H9 (cell line): ENCODE results near the gene OR9Q1. TPM values are rescaled to one million over a fixed set of nuclear protein-coding genes. Genes with fewer than 3 reads are reported as not detected.
A peak's percentile ranks its signal among the peaks of the same experiment; 100 is the strongest.

ENCODE experiments used
- DNase-seq: peaks from one replicate; pipeline ENCODE4 v3.0.0-alpha.2; 2017
- H2AFZ ChIP-seq: one replicate; pipeline ENCODE4 v1.6.1; 2013; ENCODE audit warnings: mild to moderate bottlenecking, low read length, control low read depth, moderate library complexity
- H2AK5ac ChIP-seq: 2 replicates; pipeline ENCODE4 v1.6.1; 2013; ENCODE audit warnings: low read length, control low read depth, mixed read lengths; ENCODE audit not compliant: insufficient read length
- H2BK120ac ChIP-seq: one replicate; pipeline ENCODE4 v1.6.1; 2013; ENCODE audit warnings: low read depth, mild to moderate bottlenecking, low read length, control low read depth, inconsistent platforms; ENCODE audit not compliant: poor library complexity, severe bottlenecking
- H2BK12ac ChIP-seq: 2 replicates; pipeline ENCODE4 v1.6.1; 2013; ENCODE audit warnings: low read length, control low read depth, mixed read lengths, low read depth; ENCODE audit not compliant: insufficient read length
- H2BK15ac ChIP-seq: 2 replicates; pipeline ENCODE4 v1.6.1; 2013; ENCODE audit warnings: low read depth, low read length, control low read depth
- H2BK20ac ChIP-seq: one replicate; pipeline ENCODE4 v1.6.1; 2013; ENCODE audit warnings: low read depth, mild to moderate bottlenecking, low read length, control low read depth, inconsistent platforms; ENCODE audit not compliant: poor library complexity, severe bottlenecking
- H2BK5ac ChIP-seq: 2 replicates; pipeline ENCODE4 v1.6.1; 2013; ENCODE audit warnings: low read length, control low read depth, mixed read lengths; ENCODE audit not compliant: insufficient read length
- H3K14ac ChIP-seq: 2 replicates; pipeline ENCODE4 v1.6.1; 2013; ENCODE audit warnings: low read length, control low read depth; ENCODE audit not compliant: insufficient read depth
- H3K18ac ChIP-seq: 2 replicates; pipeline ENCODE4 v1.6.1; 2013; ENCODE audit warnings: low read depth, mild to moderate bottlenecking, mixed read lengths, low read length, control low read depth; ENCODE audit not compliant: insufficient read length
- H3K23ac ChIP-seq: 2 replicates; pipeline ENCODE4 v1.6.1; 2013; ENCODE audit warnings: low read length, control low read depth, mixed read lengths, low read depth; ENCODE audit not compliant: insufficient read length
- H3K23me2 ChIP-seq: 2 replicates; pipeline ENCODE4 v1.6.1; 2013; ENCODE audit warnings: low read depth, mild to moderate bottlenecking, mixed read lengths, low read length, control low read depth; ENCODE audit not compliant: insufficient read length, poor library complexity, severe bottlenecking
- H3K27ac ChIP-seq: 2 replicates; pipeline ENCODE4 v1.5.1; 2013; ENCODE audit warnings: low read length, control low read depth, mixed read lengths, low read depth; ENCODE audit not compliant: insufficient read length
- H3K27me3 ChIP-seq: 2 replicates; pipeline ENCODE4 v1.6.1; 2013; ENCODE audit warnings: low read length, control low read depth, inconsistent platforms; ENCODE audit not compliant: insufficient read depth
- H3K4ac ChIP-seq: 2 replicates; pipeline ENCODE4 v1.6.1; 2013; ENCODE audit warnings: low read depth, mild to moderate bottlenecking, control low read depth, inconsistent platforms, low read length, moderate library complexity
- H3K4me1 ChIP-seq: 2 replicates; pipeline ENCODE4 v1.6.1; 2013; ENCODE audit warnings: low read length, control low read depth, inconsistent platforms; ENCODE audit not compliant: insufficient read depth
- H3K4me2 ChIP-seq: 2 replicates; pipeline ENCODE4 v1.6.1; 2013; ENCODE audit warnings: low read length, control low read depth, mixed read lengths; ENCODE audit not compliant: insufficient read length, insufficient read depth
- H3K56ac ChIP-seq: 2 replicates; pipeline ENCODE4 v1.6.1; 2013; ENCODE audit warnings: low read depth, mild to moderate bottlenecking, mixed read lengths, low read length, control low read depth; ENCODE audit not compliant: insufficient read length
- H3K79me1 ChIP-seq: 2 replicates; pipeline ENCODE4 v1.6.1; 2013; ENCODE audit warnings: low read depth, mild to moderate bottlenecking, moderate library complexity, low read length, control low read depth, inconsistent platforms; ENCODE audit not compliant: insufficient read depth, poor library complexity, severe bottlenecking
- H3K79me2 ChIP-seq: 2 replicates; pipeline ENCODE4 v1.6.1; 2013; ENCODE audit warnings: low read length, control low read depth, inconsistent platforms; ENCODE audit not compliant: insufficient read depth
- H3K9ac ChIP-seq: 2 replicates; pipeline ENCODE4 v1.6.1; 2013; ENCODE audit warnings: low read length, control low read depth, mixed read lengths; ENCODE audit not compliant: insufficient read length; ENCODE audit errors: extremely low read depth
- H3K9me3 ChIP-seq: one replicate; pipeline ENCODE4 v1.6.1; 2013; ENCODE audit warnings: low read depth, low read length, inconsistent platforms; ENCODE audit not compliant: control insufficient read depth
- H3T11ph ChIP-seq: one replicate; pipeline ENCODE4 v1.6.1; 2013; ENCODE audit warnings: mild to moderate bottlenecking, low read length, control low read depth, inconsistent platforms
- H4K20me1 ChIP-seq: one replicate; pipeline ENCODE4 v1.6.1; 2013; ENCODE audit not compliant: control insufficient read depth, insufficient read length, insufficient read depth
- H4K5ac ChIP-seq: 2 replicates; pipeline ENCODE4 v1.6.1; 2013; ENCODE audit warnings: low read depth, mild to moderate bottlenecking, mixed read lengths, low read length, control low read depth; ENCODE audit not compliant: insufficient read length
- H4K8ac ChIP-seq: replicated peaks from 2 replicates; pipeline ENCODE4 v1.6.1; 2013; ENCODE audit warnings: low read length, control low read depth, mixed read lengths, low read depth; ENCODE audit not compliant: insufficient read length
- H4K91ac ChIP-seq: 2 replicates; pipeline ENCODE4 v1.6.1; 2013; ENCODE audit warnings: low read depth, mild to moderate bottlenecking, moderate library complexity, mixed read lengths, low read length, control low read depth; ENCODE audit not compliant: insufficient read length
- H3K27ac Mint-ChIP-seq, 3 experiments: 2 replicates in 2 of 3; 3 replicates in 1 of 3; pipeline ENCODE4 v1.8.0; 2020 to 2021; ENCODE audit warnings: mixed read lengths in 3 of 3, mild to moderate bottlenecking in 1 of 3, moderate library complexity in 1 of 3
- H3K27me3 Mint-ChIP-seq: 2 replicates; pipeline ENCODE4 v1.8.0; 2021; ENCODE audit warnings: low read depth, mild to moderate bottlenecking, moderate library complexity, mixed read lengths
- H3K36me3 Mint-ChIP-seq, 3 experiments: 2 replicates in 2 of 3; 3 replicates in 1 of 3; pipeline ENCODE4 v1.8.0; 2020 to 2021; ENCODE audit warnings: low read depth in 3 of 3, mixed read lengths in 3 of 3; ENCODE audit not compliant: insufficient read depth in 1 of 3
- H3K4me1 Mint-ChIP-seq, 2 experiments: 2 replicates each; pipeline ENCODE4 v1.8.0; 2020; ENCODE audit warnings: mixed read lengths in 2 of 2
- H3K4me3 Mint-ChIP-seq, 2 experiments: 2 replicates in 1 of 2; 3 replicates in 1 of 2; pipeline ENCODE4 v1.8.0; 2020 to 2021; ENCODE audit warnings: mild to moderate bottlenecking in 2 of 2, mixed read lengths in 2 of 2, moderate library complexity in 1 of 2
- H3K9me3 Mint-ChIP-seq, 2 experiments: 2 replicates in 1 of 2; 3 replicates in 1 of 2; pipeline ENCODE4 v1.8.0; 2020; ENCODE audit warnings: mild to moderate bottlenecking in 2 of 2, mixed read lengths in 2 of 2, moderate library complexity in 1 of 2
- CTCF ChIP-seq: fragments of 200-600 bp; sonication (generic); conservative IDR thresholded peaks from 3 replicates; pipeline ENCODE4 v1.8.0; 2021; ENCODE audit warnings: antibody characterized with exemption, mild to moderate bottlenecking
- WGBS: extraction: QIAGEN DNeasy Blood & Tissue Kit; methylation state at CpG from one replicate; pipeline ENCODE4 v1.1.7; 2013; ENCODE audit warnings: missing lambda C conversion rate, low lambda C conversion rate, mixed read lengths; ENCODE audit not compliant: insufficient read length; ENCODE audit errors: extremely low coverage; 5-methylcytosine and 5-hydroxymethylcytosine counted together
- total RNA-seq: library from RNA; stranded (reverse); gene quantifications from 2 replicates; pipeline ENCODE4 v1.2.1, GENCODE V29; 2021

OR9Q1 gene
- total RNA-seq, 1 experiment from 2014 or later, result not detected

- no peak overlapping the region for H3K14ac ChIP-seq
- H2AFZ ChIP-seq, result no peak overlapping the region
- H2BK5ac ChIP-seq, result no peak overlapping the region
- H3K4me1 Mint-ChIP-seq, result peaks cover 40 to 41% of the 10 kb centered on the region in 2 experiments
- no peak overlapping the region for H2BK20ac ChIP-seq
- H3T11ph ChIP-seq, result no peak overlapping the region
- H3K9me3 ChIP-seq, result no peaks in the 10 kb centered on the region
- H3K18ac ChIP-seq, result no peak overlapping the region
- H3K23me2 ChIP-seq, result no peaks in the 10 kb centered on the region
- H4K91ac ChIP-seq, result no peak overlapping the region
- H2AK5ac ChIP-seq, result no peak overlapping the region
- H3K27me3 Mint-ChIP-seq, result no peaks in the 10 kb centered on the region
- H4K8ac ChIP-seq, result no peak overlapping the region
- no peak overlapping the region for H3K9ac ChIP-seq
- no CpG with 5 or more reads among the region's 3 CpGs for WGBS
- no peak overlapping the region for H3K4ac ChIP-seq
- no peak overlapping the region for H2BK15ac ChIP-seq
- no peak overlapping the region for H3K4me3 Mint-ChIP-seq
- H3K79me1 ChIP-seq, result no peaks in the 10 kb centered on the region
- H3K56ac ChIP-seq, result no peak overlapping the region
- H3K23ac ChIP-seq, result no peak overlapping the region
- H3K27ac Mint-ChIP-seq, result 0 out of 7 replicates have a peak overlapping the region, but pooled peaks of 1 of the 3 experiments have one; percentile 5
- no peak overlapping the region for H4K5ac ChIP-seq
- no peak for TF ChIP-seq CTCF
- no peaks in the 10 kb centered on the region for H3K27me3 ChIP-seq
- H3K27ac ChIP-seq, result no peak overlapping the region
- H3K4me2 ChIP-seq, result no peak overlapping the region
- no peaks in the 10 kb centered on the region for H4K20me1 ChIP-seq
- no peak overlapping the region for H2BK12ac ChIP-seq
- peaks cover 21% of the 10 kb centered on the region for H3K4me1 ChIP-seq
- DNase-seq, result no peak
- H3K36me3 Mint-ChIP-seq, result no peaks in the 10 kb centered on the region
- no peak overlapping the region for H2BK120ac ChIP-seq
- H3K79me2 ChIP-seq, result no peaks in the 10 kb centered on the region
- peaks cover 0 to 2% of the 10 kb centered on the region in 2 experiments; a peak in 2 of 5 replicates for H3K9me3 Mint-ChIP-seq
Measured at GRCh38 chr11:58057481-58057880, 33.8 kb downstream of the OR9Q1 start.
